Aorta (tissue), 5 donors: ENCODE measurements around the gene BIRC5. TPM values are rescaled to one million over a fixed set of nuclear protein-coding genes. Genes with fewer than 3 reads are reported as not detected.

ENCODE experiments used
- ATAC-seq: fragments of 200-7000 bp; cut with Tn5 transposase; one replicate; pipeline ENCODE4 v1.9.1; 2022; ENCODE audit warnings: moderate library complexity; ENCODE audit not compliant: low FRiP score
- DNase-seq, 2 donors: peaks; one replicate each; pipeline ENCODE4 v3.0.0-alpha.2; 2020
- H3K27ac ChIP-seq, 2 donors: one replicate each; pipeline ENCODE4 v1.5.1; 2013; ENCODE audit warnings: low read length in 2 of 2, mild to moderate bottlenecking in 2 of 2, moderate library complexity in 2 of 2, control low read depth in 1 of 2, inconsistent platforms in 1 of 2, low read depth in 1 of 2
- H3K27me3 ChIP-seq, 2 donors: one replicate each; pipeline ENCODE4 v1.6.1; 2013; ENCODE audit warnings: control low read depth in 1 of 2, low read length in 1 of 2, mild to moderate bottlenecking in 1 of 2, moderate library complexity in 1 of 2; ENCODE audit not compliant: insufficient read depth in 2 of 2, control insufficient read depth in 1 of 2
- H3K36me3 ChIP-seq, 2 donors: one replicate each; pipeline ENCODE4 v1.6.1; 2013; ENCODE audit warnings: control low read depth in 1 of 2, low read length in 1 of 2, mild to moderate bottlenecking in 1 of 2; ENCODE audit not compliant: insufficient read depth in 2 of 2, control insufficient read depth in 1 of 2
- H3K4me1 ChIP-seq, 2 donors: one replicate each; pipeline ENCODE4 v1.6.1; 2013; ENCODE audit warnings: low read length in 2 of 2, control low read depth in 1 of 2, mild to moderate bottlenecking in 1 of 2, moderate library complexity in 1 of 2; ENCODE audit not compliant: insufficient read depth in 2 of 2, control insufficient read depth in 1 of 2
- H3K4me3 ChIP-seq, 2 donors: one replicate each; pipeline ENCODE4 v1.5.1; 2013; ENCODE audit warnings: low read length in 2 of 2, control low read depth in 1 of 2, mild to moderate bottlenecking in 1 of 2
- H3K9me3 ChIP-seq: one replicate; pipeline ENCODE4 v1.6.1; 2013; ENCODE audit warnings: mild to moderate bottlenecking, low read length; ENCODE audit not compliant: control insufficient read depth
- WGBS, 2 donors: extraction: QIAGEN DNeasy Blood & Tissue Kit; methylation state at CpG; one replicate each; pipeline ENCODE4 v1.1.7; 2013; 5-methylcytosine and 5-hydroxymethylcytosine counted together
- intact Hi-C, 2 donors: fragments of 100-400 bp; cut with DNase I; formaldehyde crosslinking; loops; one replicate each; pipeline versions ENCODE4 v1.14.2 to v1.15.0; 2022
- polyA plus RNA-seq, 2 donors: library from polyadenylated mRNA; stranded (reverse); fragments of 200-250 nt; gene quantifications; one replicate each; pipeline ENCODE4 v1.2.3, GENCODE V29; 2013
- total RNA-seq, 2 donors: library from RNA; stranded (reverse); fragmentation: NEBNext Ultra II Directional; extraction: Animal tissue kit (Norgen Biotek cat#: 25700); gene quantifications; one replicate each; pipeline ENCODE4 v1.2.1, GENCODE V29; 2021
- donor health status: healthy with polysubstance abuse.
- donor health status: Bipolar disorder and iron deficiency.
- donor health status: DM: no; HTN: no; CAD: no.
- donor health status: DM: no; HTN: no; CAD: no.
- donor health status: DM: yes; HTN: yes; CAD: no.

BIRC5 gene
- total and polyA plus RNA-seq, 4 donors: 0.10 to 3.4 (median 1.7) TPM

GRCh38 chr17:78226759-78227454 is 12.9 kb downstream of the BIRC5 start:
- Histone ChIP-seq H3K9me3 (no peaks in the 10 kb centered on the region), H3K36me3 (no peaks in the 10 kb centered on the region), H3K27me3 (no peaks in the 10 kb centered on the region), H3K27ac (no peak overlapping the region), H3K4me3 (no peak overlapping the region), H3K4me1 (no peaks in the 10 kb centered on the region)
- DNase-seq (no peak), ATAC-seq (no peak)
- WGBS, 2 donors: 83 to 84% methylated on average over 20 of the region's 20 CpGs
- intact Hi-C loops: no loop called here

GRCh38 chr17:78227455-78227916 is 13.4 kb downstream of the BIRC5 start:
- ATAC-seq: no peak
- no peaks in the 10 kb centered on the region for H3K9me3 ChIP-seq
- intact Hi-C loops: no loop called here
- H3K4me1 ChIP-seq: no peaks in the 10 kb centered on the region
- 88% methylated on average over 10 of the region's 10 CpGs for WGBS, 2 donors
- H3K27me3 ChIP-seq: no peaks in the 10 kb centered on the region
- no peak overlapping the region for H3K27ac ChIP-seq
- no peak for DNase-seq
- H3K36me3 ChIP-seq: no peaks in the 10 kb centered on the region
- H3K4me3 ChIP-seq: no peak overlapping the region

GRCh38 chr17:78228176-78228575 is 14.1 kb downstream of the BIRC5 start:
- H3K27ac ChIP-seq: no peak overlapping the region
- no peaks in the 10 kb centered on the region for H3K9me3 ChIP-seq
- DNase-seq (no peak), ATAC-seq (no peak)
- H3K36me3 ChIP-seq: no peaks in the 10 kb centered on the region
- intact Hi-C loops: no loop called here
- 80 to 88% methylated on average over 4 of the region's 4 CpGs for WGBS, 2 donors
- no peaks in the 10 kb centered on the region for H3K4me1 ChIP-seq
- H3K4me3 ChIP-seq: no peak overlapping the region
- no peaks in the 10 kb centered on the region for H3K27me3 ChIP-seq

GRCh38 chr17:78230252-78230962 is 16.4 kb downstream of the BIRC5 start:
- Histone ChIP-seq H3K27me3 (no peaks in the 10 kb centered on the region), H3K9me3 (no peaks in the 10 kb centered on the region), H3K4me3 (no peak overlapping the region), H3K36me3 (no peaks in the 10 kb centered on the region), H3K27ac (no peak overlapping the region), H3K4me1 (no peaks in the 10 kb centered on the region)
- DNase-seq (no peak), ATAC-seq (no peak)
- 70 to 71% methylated on average over 13 of the region's 13 CpGs for WGBS, 2 donors
- intact Hi-C loops: no loop called here

- H3K4me3 ChIP-seq: no peak within 1 kb of the TSS
- H3K27me3 ChIP-seq: no peaks in the 10 kb centered on the region
- DNase-seq (no peak), ATAC-seq (no peak)
- no peaks in the 10 kb centered on the region for H3K4me1 ChIP-seq
- H3K36me3 ChIP-seq: no peaks in the 10 kb centered on the region
- no peaks in the 10 kb centered on the region for H3K9me3 ChIP-seq
- intact Hi-C loops: no loop called here
- WGBS, 2 donors: 17 to 28% methylated on average over 34 to 52 of the region's 52 CpGs
- H3K27ac ChIP-seq: no peak within 1 kb of the TSS
Observed at GRCh38 chr17:78230996-78231935, 17.2 kb downstream of the BIRC5 start, which contains the start of gene TMEM235. Gene TMEM235, plus strand, starts transcription at chr17:78231631. Its CDS starts 393 bp downstream, at chr17:78232024.

GRCh38 chr17:78231991-78232858 is 18.2 kb downstream of the BIRC5 start:
- Histone ChIP-seq H3K9me3 (no peaks in the 10 kb centered on the region), H3K4me1 (no peaks in the 10 kb centered on the region), H3K27ac (no peak overlapping the region), H3K4me3 (no peak overlapping the region), H3K27me3 (no peaks in the 10 kb centered on the region), H3K36me3 (no peaks in the 10 kb centered on the region)
- WGBS, 2 donors: 12 to 14% methylated on average over 38 to 55 of the region's 55 CpGs
- DNase-seq: no peak
- intact Hi-C loops: no loop called here
- ATAC-seq: no peak

GRCh38 chr17:78232859-78233173 is 18.8 kb downstream of the BIRC5 start:
- H3K4me1 ChIP-seq: no peaks in the 10 kb centered on the region
- no peak for ATAC-seq
- intact Hi-C loops: no loop called here
- H3K9me3 ChIP-seq: no peaks in the 10 kb centered on the region
- no peaks in the 10 kb centered on the region for H3K36me3 ChIP-seq
- no peak overlapping the region for H3K4me3 ChIP-seq
- WGBS, 2 donors: 88 to 95% methylated on average over 2 of the region's 2 CpGs
- H3K27me3 ChIP-seq: no peaks in the 10 kb centered on the region
- no peak overlapping the region for H3K27ac ChIP-seq
- DNase-seq: no peak

GRCh38 chr17:78233678-78234077 is 19.6 kb downstream of the BIRC5 start:
- no peaks in the 10 kb centered on the region for H3K9me3 ChIP-seq
- DNase-seq (no peak), ATAC-seq (no peak)
- H3K27me3 ChIP-seq: no peaks in the 10 kb centered on the region
- H3K4me3 ChIP-seq: no peak overlapping the region
- no peaks in the 10 kb centered on the region for H3K36me3 ChIP-seq
- intact Hi-C loops: no loop called here
- 94 to 96% methylated on average over 10 of the region's 10 CpGs for WGBS, 2 donors
- H3K4me1 ChIP-seq: no peaks in the 10 kb centered on the region
- no peak overlapping the region for H3K27ac ChIP-seq
